Vein endothelial cell (primary cell): ENCODE measurements around the gene FIS1. TPM values are rescaled to one million over a fixed set of nuclear protein-coding genes. Genes with fewer than 3 reads are reported as not detected.

ENCODE experiments used
- small RNA-seq: library from RNA; depleted of rRNA; stranded (forward); fragments of <200 nt; gene quantifications from one replicate; pipeline ENCODE3, GENCODE V24; 2012
- total RNA-seq: library from RNA; depleted of rRNA; stranded (reverse); fragments of >200 nt; gene quantifications from 2 replicates; pipeline ENCODE4 v1.2.3, GENCODE V29; 2012

FIS1 gene
- total RNA-seq: 153 and 200 TPM in 2 replicates

GRCh38 chr7:101244375-101245146, at the start of gene FIS1:
FIS1 (minus strand) TSS chr7:101245081; CDS start chr7:101245004, 77 bp downstream.

GRCh38 chr7:101237206-101238067, 7.4 kb downstream of the FIS1 start, which contains the start of gene CLDN15:
CLDN15 (minus strand) TSS chr7:101237802; CDS start chr7:101237581, 221 bp downstream.

GRCh38 chr7:101217388-101218235, 27.3 kb downstream of the FIS1 start, which contains the start of the genes PLOD3 and ZNHIT1:
PLOD3 (minus strand) TSS chr7:101217581; CDS start chr7:101217274, 307 bp downstream.
ZNHIT1 (plus strand) TSS chr7:101218165; CDS start chr7:101218196, 31 bp downstream.

GRCh38 chr7:101200862-101201599, 43.9 kb downstream of the FIS1 start, which contains the start of gene MOGAT3:
MOGAT3 (minus strand) TSS chr7:101201036; CDS start chr7:101200854, 182 bp downstream.

Small RNA genes lying within 50 kb of the gene (small RNA-seq; reads per million reads assigned to genes)
- not detected for gene RNU6-1104P

Other genes with a start within 250 kb of the FIS1 start
- not detected in 2 replicates for gene MUC17, start 225.0 kb downstream of the FIS1 start, total RNA-seq
- gene TRIM56, start 159.6 kb downstream of the FIS1 start, total RNA-seq: 11.1 and 12.4 TPM in 2 replicates
- gene SERPINE1, start 118.0 kb downstream of the FIS1 start, total RNA-seq: 2,259 and 4,238 TPM in 2 replicates
- gene AP1S1, start 90.6 kb downstream of the FIS1 start, total RNA-seq: 149 and 181 TPM in 2 replicates
- 0.10 TPM in 1 of 2 replicates, not detected in the other for gene VGF, start 79.5 kb downstream of the FIS1 start, total RNA-seq
- not detected in 2 replicates for gene NAT16, start 64.8 kb downstream of the FIS1 start, total RNA-seq
- not detected in 2 replicates for gene MOGAT3, start 44.0 kb downstream of the FIS1 start, total RNA-seq
- gene PLOD3, start 27.5 kb downstream of the FIS1 start, total RNA-seq: 80.8 and 85.3 TPM in 2 replicates
- gene ZNHIT1, start 26.9 kb downstream of the FIS1 start, total RNA-seq: 106 and 107 TPM in 2 replicates
- gene CLDN15, start 7.3 kb downstream of the FIS1 start, total RNA-seq: 3.3 and 5.1 TPM in 2 replicates
- 22.0 and 25.2 TPM in 2 replicates for gene IFT22, start 76.7 kb upstream of the FIS1 start, total RNA-seq
- gene COL26A1, start 117.8 kb upstream of the FIS1 start, total RNA-seq: not detected in 2 replicates